Measurements from ENCODE around the gene RPS27L.
A peak's percentile ranks its signal among the peaks of the same experiment; 100 is the strongest.

RPS27L gene

GRCh38 chr15:63191895-63192618 lies 34.8 kb upstream of the RPS27L start:
- TF ChIP-seq CTCF (IDR thresholded peaks at IDR 0.05; ENCODE audit: extremely low read depth, missing control alignments), result no peak
- peak; percentile 57 for DNase-seq (ENCODE audit: low spot score)

GRCh38 chr15:63190769-63191649 lies 33.7 kb upstream of the RPS27L start:
- DNase-seq (ENCODE audit: low spot score), result no peak
- no peak for TF ChIP-seq CTCF (IDR thresholded peaks at IDR 0.05; ENCODE audit: extremely low read depth, missing control alignments)

DNA sequence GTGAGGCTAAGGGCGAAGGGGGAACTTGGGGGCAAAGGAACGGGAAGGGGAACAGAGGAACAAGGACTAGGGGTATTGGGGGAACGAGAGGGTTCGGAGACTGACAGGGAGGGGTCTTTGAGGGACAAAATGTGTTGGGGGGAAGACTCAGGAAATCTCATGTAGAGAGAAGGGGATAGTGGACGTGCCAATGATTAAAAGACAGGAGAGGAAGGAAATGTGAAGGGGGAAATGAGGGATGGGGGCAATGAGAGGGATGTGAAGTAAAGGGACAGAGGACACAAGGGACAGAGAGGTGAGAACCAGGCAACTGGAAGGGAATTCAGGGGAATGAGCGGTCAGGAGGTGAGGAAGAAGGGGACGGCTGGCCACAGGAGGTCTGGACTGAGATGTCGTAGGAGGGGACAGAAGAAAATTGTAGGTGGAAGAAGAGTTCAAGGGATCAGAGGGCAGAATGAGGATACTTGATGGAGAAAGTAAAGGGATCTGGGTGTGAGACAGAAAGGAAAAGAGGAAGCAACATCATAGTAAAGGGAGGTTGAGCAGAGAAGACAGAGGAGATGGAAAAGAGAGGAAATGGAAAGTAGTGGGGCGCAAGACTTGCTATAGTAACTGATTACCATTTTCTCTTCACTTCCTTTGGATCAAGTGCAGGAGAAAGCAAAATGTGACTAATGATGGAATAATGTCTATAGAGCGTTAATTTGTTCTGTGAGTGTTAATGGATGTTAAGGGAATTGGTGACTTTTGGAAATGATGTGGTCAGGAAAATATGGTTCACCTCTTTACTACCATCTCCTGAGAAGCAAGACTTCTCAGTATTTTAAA lies 32.9 kb upstream of the RPS27L start:
- TF ChIP-seq CTCF (IDR thresholded peaks at IDR 0.05; ENCODE audit: extremely low read depth, missing control alignments), result no peak
- DNase-seq (ENCODE audit: low spot score), result no peak

- no peak for TF ChIP-seq CTCF (IDR thresholded peaks at IDR 0.05; ENCODE audit: extremely low read depth, missing control alignments)
Observed at GRCh38 chr15:63188926-63189871, 31.9 kb upstream of the RPS27L start, which contains the start of gene RAB8B. RAB8B (plus strand) TSS chr15:63189606; CDS start chr15:63189625, 19 bp downstream.

DNA sequence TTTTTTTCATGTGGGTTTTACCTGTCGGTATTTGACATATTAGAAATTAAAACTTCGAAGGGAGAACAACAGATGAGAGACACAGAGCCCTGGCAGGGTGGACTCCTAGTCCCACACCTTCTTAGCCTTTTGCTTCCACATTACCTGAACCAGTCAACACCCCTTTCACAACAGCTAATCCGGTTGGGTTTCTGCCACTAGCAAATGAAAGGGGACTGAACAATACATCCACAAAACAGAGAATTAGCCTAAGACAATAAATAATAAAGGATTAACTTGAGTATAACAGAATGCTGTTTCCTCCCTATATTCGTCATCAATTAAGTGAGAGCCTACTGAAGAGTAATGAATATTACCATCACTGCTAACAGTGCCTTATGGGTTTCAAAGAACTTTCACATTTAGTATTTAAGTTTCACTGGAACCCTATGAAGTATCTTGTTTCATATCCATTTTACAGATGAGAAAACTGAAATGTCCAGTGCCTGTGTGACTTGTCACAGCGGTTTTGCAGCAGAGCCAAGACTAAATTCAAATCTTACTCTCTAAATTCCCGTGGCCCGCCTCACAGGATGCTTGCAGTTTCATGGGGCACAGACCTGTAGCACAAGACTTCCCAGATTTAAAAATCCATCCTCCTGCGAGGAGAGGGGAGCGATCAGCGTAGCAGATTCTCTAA lies 31.1 kb upstream of the RPS27L start:
- no peak for TF ChIP-seq CTCF (IDR thresholded peaks at IDR 0.05; ENCODE audit: extremely low read depth, missing control alignments)
- DNase-seq (ENCODE audit: low spot score), result peak; percentile 33

More at GRCh38 chr15:63188926-63189871, 31.9 kb upstream of the RPS27L start, which contains the start of gene RAB8B:
- peak; percentile 92 for DNase-seq (ENCODE audit: low spot score)
